ENCODE measurements around the gene TRIM36.

The TRIM36 gene

GRCh38 chr5:115170134-115170928 lies 623 bp upstream of the TRIM36 start:
- Histone ChIP-seq H3K9me3 (ENCODE audit: control insufficient read depth, low read length) (no peaks in the 10 kb centered on the region), H3K27me3 (ENCODE audit: control insufficient read depth, insufficient read depth, low read length) (no peaks in the 10 kb centered on the region), H3K79me2 (no peaks in the 10 kb centered on the region), H3K36me3 (ENCODE audit: control insufficient read depth, insufficient read depth, low read length) (no peaks in the 10 kb centered on the region), H3K27ac (peak overlapping the region; percentile 11), H3K9ac (no peak overlapping the region), H2AFZ (peak overlapping the region; percentile 92), H3K4me2 (ENCODE audit: low read length) (peak overlapping the region; percentile 89), H3K4me3 (ENCODE audit: low read depth, low read length) (peak overlapping the region; percentile 69), H3K4me1 (no peaks in the 10 kb centered on the region)
- TF ChIP-seq CTCF (IDR thresholded peaks at IDR 0.05): no peak

- Histone ChIP-seq H3K36me3 (ENCODE audit: control insufficient read depth, insufficient read depth, low read length) (no peaks in the 10 kb centered on the region), H2AFZ (peak overlapping the region; percentile 92), H3K4me2 (ENCODE audit: low read length) (peak overlapping the region; percentile 89), H3K79me2 (no peaks in the 10 kb centered on the region), H3K9ac (no peak overlapping the region), H3K4me1 (no peaks in the 10 kb centered on the region), H3K9me3 (ENCODE audit: control insufficient read depth, low read length) (no peaks in the 10 kb centered on the region), H3K27me3 (ENCODE audit: control insufficient read depth, insufficient read depth, low read length) (no peaks in the 10 kb centered on the region), H3K4me3 (ENCODE audit: low read depth, low read length) (peak overlapping the region; percentile 69), H3K27ac (peak overlapping the region; percentile 40)
- TF ChIP-seq CTCF (IDR thresholded peaks at IDR 0.05): no peak
These were observed 750 bp downstream of the TRIM36 start for GRCh38 chr5:115168829-115169486.

GRCh38 chr5:115166744-115167393 lies 2.8 kb downstream of the TRIM36 start:
- Histone ChIP-seq H3K4me3 (ENCODE audit: low read depth, low read length) (no peak overlapping the region), H3K79me2 (no peaks in the 10 kb centered on the region), H3K27ac (no peak overlapping the region), H3K4me1 (no peaks in the 10 kb centered on the region), H3K9ac (no peak overlapping the region), H3K4me2 (ENCODE audit: low read length) (no peak overlapping the region), H3K9me3 (ENCODE audit: control insufficient read depth, low read length) (no peaks in the 10 kb centered on the region), H3K36me3 (ENCODE audit: control insufficient read depth, insufficient read depth, low read length) (no peaks in the 10 kb centered on the region), H3K27me3 (ENCODE audit: control insufficient read depth, insufficient read depth, low read length) (no peaks in the 10 kb centered on the region), H2AFZ (no peak overlapping the region)
- TF ChIP-seq CTCF (IDR thresholded peaks at IDR 0.05): no peak

- H3K27me3 ChIP-seq (ENCODE audit: control insufficient read depth, insufficient read depth, low read length): no peaks in the 10 kb centered on the region
- no peak overlapping the region for H3K4me2 ChIP-seq (ENCODE audit: low read length)
- H2AFZ ChIP-seq: no peak overlapping the region
- no peaks in the 10 kb centered on the region for H3K36me3 ChIP-seq (ENCODE audit: control insufficient read depth, insufficient read depth, low read length)
- H3K4me3 ChIP-seq (ENCODE audit: low read depth, low read length): no peak overlapping the region
- no peak overlapping the region for H3K27ac ChIP-seq
- no peaks in the 10 kb centered on the region for H3K9me3 ChIP-seq (ENCODE audit: control insufficient read depth, low read length)
- no peaks in the 10 kb centered on the region for H3K79me2 ChIP-seq
- no peaks in the 10 kb centered on the region for H3K4me1 ChIP-seq
- no peak overlapping the region for H3K9ac ChIP-seq
- no peak for TF ChIP-seq CTCF (IDR thresholded peaks at IDR 0.05)
These were observed 3.9 kb downstream of the TRIM36 start for GRCh38 chr5:115165790-115166189.

Measured in parathyroid adenoma (tissue), 2 donors.